WTC11 (cell line): Measurements from ENCODE around the gene CNOT6L. TPM values are rescaled to one million over a fixed set of nuclear protein-coding genes. Genes with fewer than 3 reads are reported as not detected.

ENCODE experiments used
- ATAC-seq: fragments of 200-7000 bp; cut with Tn5 transposase; 2 replicates; pipeline ENCODE4 v1.10.0; 2021; ENCODE audit warnings: mild to moderate bottlenecking, moderate library complexity
- CTCF ChIA-PET: fragments of 300-600 bp; sonication (Branson Sonifier 250); formaldehyde crosslinking; loops from one replicate; lab custom pipeline; 2021; ENCODE audit warnings: antibody characterized with exemption; lab: Charles Lee
- POLR2A ChIA-PET: fragments of 350-600 bp; sonication (Branson Sonifier 250); formaldehyde crosslinking; loops from one replicate; lab custom pipeline; 2021; ENCODE audit warnings: antibody characterized with exemption; lab: Charles Lee
- DNase-seq: peaks from one replicate; pipeline ENCODE4 v3.0.0; 2021; ENCODE audit warnings: low spot score
- H3K27ac Mint-ChIP-seq: 2 replicates; pipeline ENCODE4 v1.8.0; 2021; ENCODE audit warnings: mixed read lengths
- H3K27me3 Mint-ChIP-seq: 2 replicates; pipeline ENCODE4 v1.8.0; 2021; ENCODE audit warnings: low read depth, mild to moderate bottlenecking, moderate library complexity, mixed read lengths
- H3K36me3 Mint-ChIP-seq: 2 replicates; pipeline ENCODE4 v1.8.0; 2021; ENCODE audit warnings: mixed read lengths
- H3K4me1 Mint-ChIP-seq: 2 replicates; pipeline ENCODE4 v1.8.0; 2022; ENCODE audit warnings: mixed read lengths
- H3K4me3 Mint-ChIP-seq: 2 replicates; pipeline ENCODE4 v1.8.0; 2021; ENCODE audit warnings: mild to moderate bottlenecking, moderate library complexity, mixed read lengths
- H3K9me3 Mint-ChIP-seq: 2 replicates; pipeline ENCODE4 v1.8.0; 2021; ENCODE audit warnings: mixed read lengths
- ATF6 ChIP-seq: sonication (generic); formaldehyde crosslinking; IDR thresholded peaks from 2 replicates; pipeline ENCODE4 v1.8.1; 2023; ENCODE audit warnings: mild to moderate bottlenecking, missing genetic modification reagents
- CDX4 ChIP-seq: fragments of 250-450 bp; sonication (Bioruptor Pico); IDR thresholded peaks from 2 replicates; pipeline ENCODE4 v1.9.0; 2021; ENCODE audit warnings: moderate library complexity, mild to moderate bottlenecking, inconsistent platforms, borderline replicate concordance
- CREB1 ChIP-seq: sonication (generic); formaldehyde crosslinking; IDR thresholded peaks from 2 replicates; pipeline ENCODE4 v1.8.0; 2023; ENCODE audit warnings: mild to moderate bottlenecking, missing genetic modification reagents
- E2F1 ChIP-seq: sonication (generic); formaldehyde crosslinking; IDR thresholded peaks from 2 replicates; pipeline ENCODE4 v1.8.0; 2022; ENCODE audit warnings: mild to moderate bottlenecking, missing genetic modification reagents
- EMX1 ChIP-seq: fragments of 250-450 bp; sonication (Bioruptor Pico); IDR thresholded peaks from 2 replicates; pipeline ENCODE4 v1.8.0; 2021; ENCODE audit warnings: mild to moderate bottlenecking
- GTF2I ChIP-seq: fragments of 250-450 bp; sonication (Bioruptor Pico); conservative IDR thresholded peaks from 2 replicates; pipeline ENCODE4 v1.4.0; 2021; ENCODE audit warnings: mild to moderate bottlenecking
- IRF2 ChIP-seq: sonication (generic); formaldehyde crosslinking; IDR thresholded peaks from 2 replicates; pipeline ENCODE4 v1.8.0; 2022; ENCODE audit warnings: low read depth, missing genetic modification reagents, borderline replicate concordance
- JAZF1 ChIP-seq: fragments of 250-450 bp; sonication (Bioruptor Pico); IDR thresholded peaks from 2 replicates; pipeline ENCODE4 v1.9.0; 2021; ENCODE audit warnings: moderate library complexity, mild to moderate bottlenecking, inconsistent platforms
- JUN ChIP-seq: sonication (generic); formaldehyde crosslinking; IDR thresholded peaks from 2 replicates; pipeline ENCODE4 v1.8.0; 2023; ENCODE audit warnings: mild to moderate bottlenecking, missing genetic modification reagents
- MAX ChIP-seq: sonication (generic); formaldehyde crosslinking; IDR thresholded peaks from 2 replicates; pipeline ENCODE4 v1.8.0; 2022; ENCODE audit warnings: mild to moderate bottlenecking, missing genetic modification reagents
- MXD4 ChIP-seq: fragments of 250-450 bp; sonication (Bioruptor Pico); IDR thresholded peaks from 2 replicates; pipeline ENCODE4 v1.8.0; 2021; ENCODE audit warnings: mild to moderate bottlenecking, moderate library complexity, borderline replicate concordance
- NFATC4 ChIP-seq: fragments of 250-450 bp; sonication (Bioruptor Pico); IDR thresholded peaks from 2 replicates; pipeline ENCODE4 v1.9.0; 2021; ENCODE audit warnings: mild to moderate bottlenecking
- NFE2L1 ChIP-seq: sonication (generic); formaldehyde crosslinking; IDR thresholded peaks from 2 replicates; pipeline ENCODE4 v1.8.1; 2023; ENCODE audit warnings: missing genetic modification reagents
- NR2C2 ChIP-seq: sonication (generic); formaldehyde crosslinking; IDR thresholded peaks from 2 replicates; pipeline ENCODE4 v1.8.0; 2022; ENCODE audit warnings: mild to moderate bottlenecking, missing genetic modification reagents
- NR3C1 ChIP-seq: sonication (generic); formaldehyde crosslinking; conservative IDR thresholded peaks from 2 replicates; pipeline ENCODE4 v1.8.1; 2023; ENCODE audit warnings: low read depth, mild to moderate bottlenecking, missing genetic modification reagents
- OVOL2 ChIP-seq: fragments of 250-450 bp; sonication (Bioruptor Pico); IDR thresholded peaks from 2 replicates; pipeline ENCODE4 v1.9.0; 2021; ENCODE audit warnings: mild to moderate bottlenecking, borderline replicate concordance
- PREB ChIP-seq: sonication (generic); formaldehyde crosslinking; IDR thresholded peaks from 2 replicates; pipeline ENCODE4 v1.8.1; 2022; ENCODE audit warnings: mild to moderate bottlenecking, missing genetic modification reagents, moderate library complexity, borderline replicate concordance
- PRRX2 ChIP-seq: fragments of 250-450 bp; sonication (Bioruptor Pico); IDR thresholded peaks from 2 replicates; pipeline ENCODE4 v1.8.0; 2021; ENCODE audit warnings: mild to moderate bottlenecking
- SMAD3 ChIP-seq: sonication (generic); formaldehyde crosslinking; IDR thresholded peaks from 2 replicates; pipeline ENCODE4 v1.8.0; 2022; ENCODE audit warnings: missing genetic modification reagents, mild to moderate bottlenecking, borderline replicate concordance
- SOX15 ChIP-seq: fragments of 250-450 bp; sonication (Bioruptor Pico); IDR thresholded peaks from 2 replicates; pipeline ENCODE4 v1.9.0; 2021; ENCODE audit warnings: mild to moderate bottlenecking
- TEAD4 ChIP-seq: sonication (generic); formaldehyde crosslinking; IDR thresholded peaks from 2 replicates; pipeline ENCODE4 v1.8.0; 2022; ENCODE audit warnings: mild to moderate bottlenecking, missing genetic modification reagents
- ZNF232 ChIP-seq: sonication (generic); formaldehyde crosslinking; IDR thresholded peaks from 2 replicates; pipeline ENCODE4 v1.8.0; 2022; ENCODE audit warnings: mild to moderate bottlenecking, missing genetic modification reagents
- ZNF263 ChIP-seq: sonication (generic); formaldehyde crosslinking; IDR thresholded peaks from 2 replicates; pipeline ENCODE4 v1.8.1; 2022; ENCODE audit warnings: low read depth, mild to moderate bottlenecking, moderate library complexity, missing genetic modification reagents
- ZNF512 ChIP-seq: sonication (generic); formaldehyde crosslinking; IDR thresholded peaks from 2 replicates; pipeline ENCODE4 v1.8.1; 2022; ENCODE audit warnings: missing genetic modification reagents, borderline replicate concordance
- ZNF532 ChIP-seq: fragments of 250-450 bp; sonication (Bioruptor Pico); IDR thresholded peaks from 2 replicates; pipeline ENCODE4 v1.9.0; 2021; ENCODE audit warnings: mild to moderate bottlenecking, borderline replicate concordance
- ZNF671 ChIP-seq: fragments of 250-450 bp; sonication (Bioruptor Pico); IDR thresholded peaks from 2 replicates; pipeline ENCODE4 v1.8.0; 2021; ENCODE audit warnings: mild to moderate bottlenecking
- total RNA-seq: library from RNA; stranded (reverse); gene quantifications from 3 replicates; pipeline ENCODE4 v1.2.3, GENCODE V29; 2021

Gene CNOT6L
- total RNA-seq, 1 experiment from 2014 or later: 21.6 TPM

- no peak for TF ChIP-seq JAZF1 (CRISPR knock-in tag)
- TF ChIP-seq PRRX2 (CRISPR knock-in tag): no peak
- TF ChIP-seq IRF2 (CRISPR knock-in tag): no peak
- no peak for TF ChIP-seq CREB1
- TF ChIP-seq NR3C1: no peak
- TF ChIP-seq ZNF532 (CRISPR knock-in tag): no peak
- no peak for TF ChIP-seq SOX15 (CRISPR knock-in tag)
These were observed 30.2 kb downstream of the CNOT6L start (continued) for GRCh38 chr4:77788990-77789389.

- H3K36me3 Mint-ChIP-seq: no peaks in the 10 kb centered on the region; the same call in 1 of the 2 replicates
- H3K9me3 Mint-ChIP-seq: no peaks in the 10 kb centered on the region
- no peak for TF ChIP-seq SMAD3 (CRISPR knock-in tag)
- TF ChIP-seq PRRX2 (CRISPR knock-in tag): no peak
- TF ChIP-seq NFE2L1: no peak
- TF ChIP-seq ZNF232: no peak
- TF ChIP-seq JAZF1 (CRISPR knock-in tag): no peak
- TF ChIP-seq MXD4 (CRISPR knock-in tag): no peak
- TF ChIP-seq ATF6 (CRISPR knock-in tag): no peak
- TF ChIP-seq NFATC4: no peak
- TF ChIP-seq ZNF512 (CRISPR knock-in tag): no peak
- no peak for TF ChIP-seq MAX (CRISPR knock-in tag)
- TF ChIP-seq JUN (CRISPR knock-in tag): no peak
- no peak for TF ChIP-seq TEAD4 (CRISPR knock-in tag)
- no peaks in the 10 kb centered on the region for H3K4me1 Mint-ChIP-seq
- H3K27me3 Mint-ChIP-seq: no peaks in the 10 kb centered on the region
- H3K27ac Mint-ChIP-seq: no peak overlapping the region
- POLR2A ChIA-PET: no interaction called here
- DNase-seq (no peak), ATAC-seq (no peak)
- H3K4me3 Mint-ChIP-seq: no peak overlapping the region
- CTCF ChIA-PET: no interaction called here
These were observed 31.2 kb downstream of the CNOT6L start for GRCh38 chr4:77787969-77788368.

- CTCF ChIA-PET: interaction anchor here (0.6 kb wide), 1 partner anchor 14 kb away, joined by 4 read pairs; no protein-coding TSS in a partner anchor
- no peak overlapping the region for H3K27ac Mint-ChIP-seq
- no peaks in the 10 kb centered on the region for H3K4me1 Mint-ChIP-seq
- ATAC-seq (no peak), DNase-seq (no peak)
- H3K4me3 Mint-ChIP-seq: no peak overlapping the region
- H3K27me3 Mint-ChIP-seq: no peaks in the 10 kb centered on the region
- H3K36me3 Mint-ChIP-seq: no peaks in the 10 kb centered on the region; the same call in 1 of the 2 replicates
- no peaks in the 10 kb centered on the region for H3K9me3 Mint-ChIP-seq
- POLR2A ChIA-PET: no interaction called here
- TF ChIP-seq JUN (CRISPR knock-in tag) (no peak), PREB (CRISPR knock-in tag) (no peak), NR2C2 (CRISPR knock-in tag) (no peak), CDX4 (CRISPR knock-in tag) (no peak), EMX1 (CRISPR knock-in tag) (no peak), OVOL2 (CRISPR knock-in tag) (no peak), ZNF263 (CRISPR knock-in tag) (no peak), E2F1 (CRISPR knock-in tag) (no peak), GTF2I (no peak), ZNF671 (CRISPR knock-in tag) (no peak)
These were observed 33.5 kb downstream of the CNOT6L start for GRCh38 chr4:77785669-77786068.
